ENCODE results near the gene IFNAR2.
"Not testable (repeated sequence)": the region's sequence is repeated elsewhere in the genome, so short reads cannot be mapped to it uniquely, and the experiment has no call there.

IFNAR2 gene

GRCh38 chr21:33217138-33217520 is 12.6 kb upstream of the IFNAR2 start:
- DNase-seq = no peak

- DNase-seq = no peak
Observed at GRCh38 chr21:33219300-33219699, 10.4 kb upstream of the IFNAR2 start.

GRCh38 chr21:33219954-33220353 is 9.8 kb upstream of the IFNAR2 start:
- DNase-seq = no peak

GRCh38 chr21:33225376-33225775 is 4.4 kb upstream of the IFNAR2 start:
- DNase-seq = not testable (repeated sequence)

GRCh38 chr21:33228455-33228854 is 1.3 kb upstream of the IFNAR2 start:
- DNase-seq = no peak

GRCh38 chr21:33229099-33229783 is 497 bp upstream of the IFNAR2 start:
- DNase-seq = no peak

GRCh38 chr21:33230545-33231324 is 997 bp downstream of the IFNAR2 start:
- peak; percentile 43 for DNase-seq

- DNase-seq = peak; percentile 68
Observed at GRCh38 chr21:33231526-33231925, 1.8 kb downstream of the IFNAR2 start.

GRCh38 chr21:33232291-33233034 is 2.7 kb downstream of the IFNAR2 start:
- no peak for DNase-seq

- DNase-seq = peak; percentile 39
Observed at GRCh38 chr21:33234635-33235520, 5.1 kb downstream of the IFNAR2 start.

- DNase-seq = no peak
Observed at GRCh38 chr21:33236013-33236686, 6.4 kb downstream of the IFNAR2 start.

GRCh38 chr21:33236766-33237165 is 7.0 kb downstream of the IFNAR2 start:
- no peak for DNase-seq

GRCh38 chr21:33237486-33237885 is 7.7 kb downstream of the IFNAR2 start:
- DNase-seq = no peak

- DNase-seq = no peak
Observed at GRCh38 chr21:33238146-33238545, 8.4 kb downstream of the IFNAR2 start.

- DNase-seq = no peak
Observed at GRCh38 chr21:33238565-33239255, 9.0 kb downstream of the IFNAR2 start.

- not testable (repeated sequence) for DNase-seq
Observed at GRCh38 chr21:33239559-33240127, 9.9 kb downstream of the IFNAR2 start.

- DNase-seq = no peak
Observed at GRCh38 chr21:33240404-33240803, 10.7 kb downstream of the IFNAR2 start.

- no peak for DNase-seq
Observed at GRCh38 chr21:33241846-33242245, 12.1 kb downstream of the IFNAR2 start.

- DNase-seq = not testable (repeated sequence)
Observed at GRCh38 chr21:33242846-33243245, 13.1 kb downstream of the IFNAR2 start.

GRCh38 chr21:33244082-33244778 is 14.5 kb downstream of the IFNAR2 start:
- DNase-seq = no peak

- DNase-seq = no peak
Observed at GRCh38 chr21:33244779-33245105, 15.0 kb downstream of the IFNAR2 start.

All from activated naive CD4-positive, alpha-beta T cell treated with Interleukin-2 at 50 U/mL for 16 hours (primary cell).